Mesenchymal stem cell (in vitro differentiated cells and primary cell): ENCODE measurements around the gene TEX10.

Experiments used
- DNase-seq: peaks from one replicate; pipeline ENCODE4 v3.0.0-alpha.2; 2013
- H2AFZ ChIP-seq: one replicate; pipeline ENCODE4 v1.6.1; 2013; ENCODE audit warnings: low read depth, mild to moderate bottlenecking, control low read depth, inconsistent platforms, low read length, moderate library complexity
- H2AK5ac ChIP-seq: 2 replicates; pipeline ENCODE4 v1.6.1; 2013; ENCODE audit warnings: low read length, moderate library complexity, mild to moderate bottlenecking, inconsistent platforms; ENCODE audit not compliant: severe bottlenecking
- H2BK120ac ChIP-seq: one replicate; pipeline ENCODE4 v1.6.1; 2013; ENCODE audit warnings: low read depth, mild to moderate bottlenecking, inconsistent platforms, low read length, moderate library complexity
- H2BK12ac ChIP-seq, 2 experiments: one replicate each; pipeline ENCODE4 v1.6.1; 2013; ENCODE audit warnings: inconsistent platforms in 2 of 2, low read length in 2 of 2, mild to moderate bottlenecking in 2 of 2, moderate library complexity in 2 of 2, control low read depth in 1 of 2
- H2BK15ac ChIP-seq: one replicate; pipeline ENCODE4 v1.6.1; 2013; ENCODE audit warnings: mild to moderate bottlenecking, low read depth, inconsistent platforms; ENCODE audit not compliant: poor library complexity, severe bottlenecking
- H2BK5ac ChIP-seq: 2 replicates; pipeline ENCODE4 v1.6.1; 2013; ENCODE audit warnings: low read depth, mild to moderate bottlenecking, low read length, control low read depth, inconsistent platforms; ENCODE audit not compliant: poor library complexity, severe bottlenecking
- H3K14ac ChIP-seq, 2 experiments: one replicate each; pipeline ENCODE4 v1.6.1; 2013; ENCODE audit warnings: inconsistent platforms in 2 of 2, low read length in 2 of 2, control low read depth in 1 of 2, mild to moderate bottlenecking in 1 of 2, moderate library complexity in 1 of 2
- H3K18ac ChIP-seq, 2 experiments: one replicate each; pipeline ENCODE4 v1.6.1; 2013; ENCODE audit warnings: inconsistent platforms in 2 of 2, low read length in 2 of 2, control low read depth in 1 of 2, low read depth in 1 of 2, mild to moderate bottlenecking in 1 of 2
- H3K23ac ChIP-seq, 2 experiments: one replicate each; pipeline ENCODE4 v1.6.1; 2013; ENCODE audit warnings: inconsistent platforms in 2 of 2, low read length in 2 of 2, mild to moderate bottlenecking in 2 of 2, moderate library complexity in 2 of 2, control low read depth in 1 of 2
- H3K27ac ChIP-seq: 2 replicates; pipeline ENCODE4 v1.5.1; 2013; ENCODE audit warnings: mild to moderate bottlenecking, moderate library complexity, low read length, control low read depth, inconsistent platforms; ENCODE audit not compliant: poor library complexity, severe bottlenecking
- H3K27me3 ChIP-seq, 2 experiments: 2 replicates each; pipeline versions ENCODE4 v1.6.1 to v1.7.0; 2013; ENCODE audit warnings: low read length in 2 of 2, mild to moderate bottlenecking in 2 of 2, moderate library complexity in 2 of 2, control low read depth in 1 of 2, inconsistent platforms in 1 of 2; ENCODE audit not compliant: control insufficient read depth in 1 of 2, insufficient read depth in 1 of 2
- H3K36me3 ChIP-seq, 2 experiments: 2 replicates each; pipeline versions ENCODE4 v1.6.1 to v1.7.0; 2013; ENCODE audit warnings: low read length in 2 of 2, control low read depth in 1 of 2, inconsistent platforms in 1 of 2, low read depth in 1 of 2, mild to moderate bottlenecking in 1 of 2; ENCODE audit not compliant: insufficient read depth in 2 of 2, control insufficient read depth in 1 of 2
- H3K4ac ChIP-seq, 2 experiments: one replicate each; pipeline ENCODE4 v1.6.1; 2013; ENCODE audit warnings: inconsistent platforms in 2 of 2, low read length in 2 of 2, mild to moderate bottlenecking in 2 of 2, moderate library complexity in 2 of 2, control low read depth in 1 of 2, low read depth in 1 of 2
- H3K4me1 ChIP-seq: 2 replicates; pipeline ENCODE4 v1.6.1; 2013; ENCODE audit warnings: low read depth, low read length, control low read depth; ENCODE audit not compliant: control insufficient read depth, insufficient read depth
- H3K4me2 ChIP-seq: 2 replicates; pipeline ENCODE4 v1.6.1; 2013; ENCODE audit warnings: low read length, mild to moderate bottlenecking, inconsistent platforms; ENCODE audit not compliant: poor library complexity, severe bottlenecking
- H3K4me3 ChIP-seq, 2 experiments: 2 replicates each; pipeline versions ENCODE4 v1.5.1 to v1.7.0; 2013; ENCODE audit warnings: low read length in 2 of 2, mild to moderate bottlenecking in 2 of 2, control low read depth in 1 of 2, low read depth in 1 of 2; ENCODE audit not compliant: insufficient read depth in 1 of 2
- H3K79me1 ChIP-seq: replicated peaks from 2 replicates; pipeline ENCODE4 v1.6.1; 2013; ENCODE audit warnings: mild to moderate bottlenecking, control low read depth, low read length, inconsistent platforms; ENCODE audit not compliant: poor library complexity, severe bottlenecking
- H3K9ac ChIP-seq: 2 replicates; pipeline ENCODE4 v1.7.0; 2013; ENCODE audit warnings: mild to moderate bottlenecking, low read length, moderate library complexity
- H3K9me3 ChIP-seq: 2 replicates; pipeline ENCODE4 v1.7.0; 2013; ENCODE audit warnings: mild to moderate bottlenecking, low read length; ENCODE audit not compliant: control insufficient read depth
- H4K8ac ChIP-seq: one replicate; pipeline ENCODE4 v1.6.1; 2013; ENCODE audit warnings: inconsistent platforms, mild to moderate bottlenecking, low read length, moderate library complexity
- H4K91ac ChIP-seq: one replicate; pipeline ENCODE4 v1.6.1; 2013; ENCODE audit warnings: mild to moderate bottlenecking, low read length, inconsistent platforms
- WGBS: methylation state at CpG from one replicate; pipeline ENCODE4 v1.1.7; 2013; ENCODE audit warnings: mixed read lengths; 5-methylcytosine and 5-hydroxymethylcytosine counted together

TEX10 gene

DNA sequence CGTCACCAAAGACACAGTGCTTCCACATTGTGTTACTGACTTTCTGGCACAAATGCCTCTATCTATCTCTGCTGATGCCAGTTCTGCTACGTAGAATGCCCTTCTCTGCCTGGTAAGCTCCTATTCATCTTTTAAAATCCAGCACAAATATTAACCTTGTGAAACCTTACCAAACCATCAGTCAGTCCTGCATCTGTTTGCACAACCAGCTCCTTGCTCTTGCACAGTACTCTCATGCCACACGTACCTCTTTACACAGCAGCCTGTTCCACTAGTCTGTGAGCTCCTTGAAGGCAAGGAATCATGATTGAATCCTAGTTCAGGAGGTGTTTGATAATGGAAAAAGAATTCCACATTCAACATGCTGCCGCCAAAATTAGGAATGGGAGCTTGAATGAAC is 56.3 kb downstream of the TEX10 start:
- no peaks in the 10 kb centered on the region for H3K27me3 ChIP-seq
- H2BK5ac ChIP-seq = no peak overlapping the region
- H3K4me3 ChIP-seq = no peak overlapping the region
- no peak overlapping the region for H4K91ac ChIP-seq
- no peak overlapping the region for H3K4ac ChIP-seq
- H2BK15ac ChIP-seq = no peak overlapping the region
- H3K4me1 ChIP-seq = peaks cover 4% of the 10 kb centered on the region
- no peak overlapping the region for H3K18ac ChIP-seq
- 98% methylated on average over 4 of the region's 4 CpGs for WGBS
- H2AFZ ChIP-seq = no peak overlapping the region
- H2BK12ac ChIP-seq = no peak overlapping the region
- H3K9ac ChIP-seq = no peak overlapping the region
- H2BK120ac ChIP-seq = no peak overlapping the region
- peaks cover 30 to 100% of the 10 kb centered on the region in 2 experiments for H3K36me3 ChIP-seq
- peaks cover 35% of the 10 kb centered on the region for H3K79me1 ChIP-seq
- no peaks in the 10 kb centered on the region for H3K9me3 ChIP-seq
- H3K23ac ChIP-seq = no peak overlapping the region
- DNase-seq = no peak
- H3K4me2 ChIP-seq = no peak overlapping the region
- H4K8ac ChIP-seq = no peak overlapping the region
- no peak overlapping the region for H3K27ac ChIP-seq
- H2AK5ac ChIP-seq = no peak overlapping the region
- H3K14ac ChIP-seq = no peak overlapping the region

DNA sequence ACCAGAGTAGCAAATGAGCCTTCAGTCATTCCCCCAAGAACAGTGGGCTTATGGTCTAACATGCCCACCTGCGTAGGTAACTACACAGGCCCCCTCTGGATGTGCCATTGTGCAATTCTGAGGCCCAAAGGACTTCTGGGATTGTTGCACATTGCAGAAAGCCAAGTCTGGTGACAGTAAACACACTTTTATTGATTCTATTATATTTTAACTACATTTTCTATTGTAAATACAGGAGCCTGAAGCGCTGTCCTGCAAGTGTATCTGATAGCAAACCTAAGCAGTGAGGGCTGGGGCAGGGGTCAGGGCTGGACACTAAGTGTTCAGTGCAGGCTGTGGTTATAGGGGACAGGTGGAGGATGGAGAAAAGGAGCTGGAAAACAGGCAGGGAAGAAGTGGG is 57.5 kb downstream of the TEX10 start:
- Histone ChIP-seq H3K4me3 (no peak overlapping the region), H3K14ac (no peak overlapping the region), H2BK120ac (no peak overlapping the region), H2BK12ac (no peak overlapping the region), H3K9ac (no peak overlapping the region), H3K18ac (no peak overlapping the region), H3K27ac (no peak overlapping the region), H4K8ac (no peak overlapping the region), H3K9me3 (no peaks in the 10 kb centered on the region), H3K27me3 (no peaks in the 10 kb centered on the region), H2BK5ac (no peak overlapping the region), H2AFZ (no peak overlapping the region), H2AK5ac (no peak overlapping the region), H3K4me1 (peaks cover 4% of the 10 kb centered on the region), H3K79me1 (peaks cover 28% of the 10 kb centered on the region), H3K4me2 (no peak overlapping the region), H3K23ac (no peak overlapping the region), H4K91ac (no peak overlapping the region), H3K36me3 (peaks cover 35 to 91% of the 10 kb centered on the region in 2 experiments), H3K4ac (no peak overlapping the region), H2BK15ac (no peak overlapping the region)
- 82% methylated on average over 2 of the region's 2 CpGs for WGBS
- DNase-seq = no peak

DNA sequence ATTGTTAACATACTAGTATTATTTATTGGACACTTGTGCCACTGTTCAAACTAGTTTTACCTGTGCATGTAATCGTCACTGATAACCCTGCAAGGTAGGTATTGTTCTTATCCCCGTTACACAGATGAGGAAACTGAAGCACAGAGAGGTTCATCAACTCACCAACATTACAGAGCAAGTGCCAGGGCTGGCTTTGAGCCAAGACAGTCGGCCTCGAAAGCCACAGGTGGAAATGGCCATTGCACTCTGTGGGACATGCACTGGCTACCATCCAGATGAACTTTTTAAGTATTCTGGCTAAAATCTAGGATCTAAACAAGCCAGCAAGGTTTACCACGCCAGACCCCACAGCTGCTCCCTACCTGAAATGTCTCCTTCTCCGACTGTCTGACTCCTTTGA is 57.9 kb downstream of the TEX10 start:
- Histone ChIP-seq H3K4me1 (peaks cover 4% of the 10 kb centered on the region), H3K23ac (no peak overlapping the region), H2BK120ac (no peak overlapping the region), H4K8ac (no peak overlapping the region), H3K18ac (no peak overlapping the region), H3K9ac (no peak overlapping the region), H3K9me3 (no peaks in the 10 kb centered on the region), H3K4ac (no peak overlapping the region), H3K14ac (no peak overlapping the region), H3K79me1 (peaks cover 28% of the 10 kb centered on the region), H2BK15ac (no peak overlapping the region), H2AK5ac (no peak overlapping the region), H2BK5ac (no peak overlapping the region), H4K91ac (no peak overlapping the region), H2BK12ac (no peak overlapping the region), H3K27me3 (no peaks in the 10 kb centered on the region), H3K27ac (no peak overlapping the region), H3K4me2 (no peak overlapping the region), H2AFZ (no peak overlapping the region), H3K36me3 (peaks cover 35 to 90% of the 10 kb centered on the region in 2 experiments), H3K4me3 (no peak overlapping the region)
- WGBS = 96% methylated on average over 6 of the region's 6 CpGs
- no peak for DNase-seq

DNA sequence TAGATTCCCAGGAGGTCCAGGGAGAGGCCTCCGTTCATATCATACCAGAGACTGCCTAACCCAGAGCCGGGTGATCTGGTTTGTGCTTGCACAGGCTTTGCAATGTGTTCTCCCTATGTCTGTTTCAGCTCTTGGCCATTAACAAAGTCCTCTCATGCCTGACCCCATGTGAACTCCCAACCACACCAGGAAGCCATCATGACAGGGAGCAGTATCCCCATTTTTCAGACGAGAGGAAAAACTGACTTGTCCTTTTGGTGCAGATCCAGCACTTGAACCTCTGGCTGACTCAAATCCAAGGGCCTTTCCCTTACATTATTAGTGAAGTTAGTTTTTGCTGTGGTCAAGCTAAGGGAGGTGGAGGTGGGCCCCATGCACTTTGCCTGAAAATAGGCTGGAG is 58.4 kb downstream of the TEX10 start:
- Histone ChIP-seq H3K36me3 (peaks cover 35 to 90% of the 10 kb centered on the region in 2 experiments), H2BK120ac (no peak overlapping the region), H3K4ac (no peak overlapping the region), H4K91ac (no peak overlapping the region), H3K18ac (no peak overlapping the region), H2BK12ac (no peak overlapping the region), H3K9ac (no peak overlapping the region), H3K4me1 (peaks cover 4% of the 10 kb centered on the region), H3K4me3 (no peak overlapping the region), H4K8ac (no peak overlapping the region), H3K9me3 (no peaks in the 10 kb centered on the region), H3K23ac (no peak overlapping the region), H2AFZ (no peak overlapping the region), H3K27ac (no peak overlapping the region), H3K27me3 (no peaks in the 10 kb centered on the region), H2AK5ac (no peak overlapping the region), H3K79me1 (peaks cover 28% of the 10 kb centered on the region), H2BK5ac (no peak overlapping the region), H3K14ac (no peak overlapping the region), H2BK15ac (no peak overlapping the region), H3K4me2 (no peak overlapping the region)
- 75% methylated on average over 3 of the region's 3 CpGs for WGBS
- peak; percentile 17 for DNase-seq
